Measurements from ENCODE around the gene RNF175. TPM values are rescaled to one million over a fixed set of nuclear protein-coding genes. Genes with fewer than 3 reads are reported as not detected.

Gene RNF175
- polyA plus RNA-seq, 4 donors = 0.38 to 0.72 TPM; not detected in 2

DNA sequence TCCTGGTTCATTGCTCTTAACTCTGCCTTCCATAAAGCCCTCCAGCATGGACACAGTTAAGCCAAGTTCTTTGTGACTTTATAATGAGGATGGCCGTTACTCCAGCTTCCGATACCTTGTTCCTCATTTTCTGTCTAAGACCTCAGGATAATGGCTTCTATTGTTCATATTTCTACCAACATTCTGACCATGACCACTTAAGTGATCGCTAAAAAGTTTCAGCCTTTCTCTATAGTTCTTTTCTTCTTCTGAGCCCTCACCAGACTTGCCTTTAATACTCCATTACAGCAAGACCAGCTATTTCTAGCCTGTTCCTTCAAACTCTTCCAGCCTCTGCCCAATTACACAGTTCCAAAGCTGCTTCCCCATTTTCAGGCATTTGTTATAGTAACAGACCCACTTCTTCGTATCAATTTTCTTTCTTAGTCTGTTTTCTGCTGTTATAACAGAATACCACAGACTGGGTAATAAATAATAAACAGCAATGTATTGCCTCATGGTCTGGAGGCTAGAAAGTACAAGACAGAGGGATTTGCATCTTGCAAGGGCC lies 12.3 kb downstream of the RNF175 start:
- H3K36me3 ChIP-seq (ENCODE audit: control insufficient read depth in 3 of 3, insufficient read depth in 2 of 3, low read depth in 1 of 3, low read length in 3 of 3) = no peaks in the 10 kb centered on the region
- FAIRE-seq = no peak
- no peak for DNase-seq
- H3K27me3 ChIP-seq (ENCODE audit: control insufficient read depth in 3 of 3, insufficient read depth in 3 of 3, low read length in 3 of 3) = peaks cover 0 to 3% (median 0%) of the 10 kb centered on the region in 3 donors
- no peak overlapping the region for H3K4me3 ChIP-seq (ENCODE audit: low read depth in 1 of 3, low read length in 3 of 3)
- H3K4me1 ChIP-seq (ENCODE audit: control insufficient read depth in 3 of 3, insufficient read depth in 2 of 3, low read depth in 1 of 3, low read length in 2 of 3) = no peaks in the 10 kb centered on the region
- H3K9me3 ChIP-seq (ENCODE audit: control insufficient read depth in 2 of 2, insufficient read depth in 1 of 2, low read depth in 1 of 2, low read length in 1 of 2) = no peaks in the 10 kb centered on the region
- 75 to 77% (median 76%) methylated on average over 4 of the region's 4 CpGs for WGBS, 3 donors
- no peak overlapping the region for H3K27ac ChIP-seq (ENCODE audit: low read depth in 1 of 3, low read length in 2 of 3)

DNA sequence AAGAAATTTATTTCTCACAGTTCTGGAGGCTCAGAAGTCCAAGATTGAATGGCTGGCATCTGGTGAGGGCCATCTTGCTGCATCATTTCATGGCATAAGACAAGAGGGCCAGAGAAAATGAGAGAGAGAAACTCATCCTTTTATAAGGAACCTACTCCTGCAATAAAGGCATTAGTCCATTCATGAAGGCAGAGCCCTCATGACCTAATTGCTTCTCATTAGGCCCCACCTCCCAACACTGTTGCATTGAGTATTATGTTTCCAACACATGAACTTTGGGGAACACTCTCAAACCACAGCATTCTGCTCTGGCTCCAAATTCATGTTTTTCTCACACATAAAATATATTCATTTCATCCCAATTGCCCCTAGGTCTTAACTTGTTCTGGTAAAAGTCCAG lies 14.2 kb downstream of the RNF175 start:
- FAIRE-seq (no peak), DNase-seq (no peak)
- H3K4me3 ChIP-seq (ENCODE audit: low read depth in 1 of 3, low read length in 3 of 3) = no peak overlapping the region

DNA sequence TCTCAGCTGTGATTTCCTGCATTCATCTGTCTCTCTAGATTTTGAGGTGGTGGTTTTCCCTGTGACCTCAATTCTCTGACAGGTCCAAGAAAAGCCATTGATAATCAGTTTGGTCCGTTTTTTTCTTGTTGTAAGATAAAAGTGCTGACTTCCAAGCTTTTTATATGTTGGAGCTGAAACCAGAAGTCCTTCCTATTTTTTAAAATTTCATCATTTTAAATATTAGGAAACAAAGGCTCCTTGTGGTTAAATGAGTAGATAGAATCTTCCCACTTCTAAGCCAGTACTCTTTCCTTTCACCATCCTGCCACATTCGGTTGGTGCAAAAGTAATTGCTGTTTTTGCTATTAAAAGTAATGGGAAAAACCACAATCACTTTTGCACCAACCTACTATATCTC lies 18.3 kb downstream of the RNF175 start:
- H3K4me1 ChIP-seq (ENCODE audit: control insufficient read depth in 3 of 3, insufficient read depth in 2 of 3, low read depth in 1 of 3, low read length in 2 of 3) = no peaks in the 10 kb centered on the region
- FAIRE-seq = no peak
- H3K36me3 ChIP-seq (ENCODE audit: control insufficient read depth in 3 of 3, insufficient read depth in 2 of 3, low read depth in 1 of 3, low read length in 3 of 3) = no peaks in the 10 kb centered on the region
- H3K9me3 ChIP-seq (ENCODE audit: control insufficient read depth in 2 of 2, insufficient read depth in 1 of 2, low read depth in 1 of 2, low read length in 1 of 2) = peaks cover 0 to 7% of the 10 kb centered on the region in 2 donors
- no peak overlapping the region for H3K4me3 ChIP-seq (ENCODE audit: low read depth in 1 of 3, low read length in 3 of 3)
- DNase-seq = no peak
- H3K27me3 ChIP-seq (ENCODE audit: control insufficient read depth in 3 of 3, insufficient read depth in 3 of 3, low read length in 3 of 3) = no peaks in the 10 kb centered on the region
- WGBS, 3 donors = 73 to 79% (median 78%) methylated on average over 2 of the region's 2 CpGs
- H3K27ac ChIP-seq (ENCODE audit: low read depth in 1 of 3, low read length in 2 of 3) = no peak overlapping the region

More for the DNA sequence above, 14.2 kb downstream of the RNF175 start:
- Histone ChIP-seq H3K27ac (ENCODE audit: low read depth in 1 of 3, low read length in 2 of 3) (no peak overlapping the region), H3K4me1 (ENCODE audit: control insufficient read depth in 3 of 3, insufficient read depth in 2 of 3, low read depth in 1 of 3, low read length in 2 of 3) (no peaks in the 10 kb centered on the region), H3K27me3 (ENCODE audit: control insufficient read depth in 3 of 3, insufficient read depth in 3 of 3, low read length in 3 of 3) (no peaks in the 10 kb centered on the region), H3K9me3 (ENCODE audit: control insufficient read depth in 2 of 2, insufficient read depth in 1 of 2, low read depth in 1 of 2, low read length in 1 of 2) (peaks cover 0 to 7% of the 10 kb centered on the region in 2 donors), H3K36me3 (ENCODE audit: control insufficient read depth in 3 of 3, insufficient read depth in 2 of 3, low read depth in 1 of 3, low read length in 3 of 3) (no peaks in the 10 kb centered on the region)

DNA sequence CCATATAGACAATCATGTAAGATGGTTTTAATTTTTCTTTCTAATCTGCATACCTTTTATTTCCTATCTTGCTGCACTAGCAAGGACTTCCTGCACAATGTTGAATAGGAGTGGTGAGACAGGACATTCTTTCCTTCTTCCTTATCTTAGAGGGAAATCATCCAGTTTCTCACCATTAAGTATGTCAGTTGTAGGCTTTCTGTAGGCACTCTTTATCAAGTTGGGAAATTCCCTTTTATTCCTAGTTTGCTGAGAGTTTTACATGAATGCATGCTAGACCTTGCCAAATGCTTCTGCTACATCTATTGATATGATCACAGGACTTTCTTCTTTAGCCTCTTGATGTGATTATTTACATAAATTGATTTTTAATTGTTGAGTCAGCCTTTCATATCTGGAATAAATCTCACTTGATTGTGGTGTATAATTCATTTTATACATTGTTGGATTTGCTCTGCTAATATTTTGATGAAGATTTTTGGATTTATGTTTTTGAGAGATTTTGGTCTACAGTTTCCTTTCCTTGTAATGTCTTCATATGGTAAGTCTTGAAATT lies 23.8 kb downstream of the RNF175 start:
- DNase-seq (no peak), FAIRE-seq (no peak)
- no peak overlapping the region for H3K4me3 ChIP-seq (ENCODE audit: low read depth in 1 of 3, low read length in 3 of 3)
- no peaks in the 10 kb centered on the region for H3K4me1 ChIP-seq (ENCODE audit: control insufficient read depth in 3 of 3, insufficient read depth in 2 of 3, low read depth in 1 of 3, low read length in 2 of 3)
- peaks cover 0 to 3% of the 10 kb centered on the region in 2 donors for H3K9me3 ChIP-seq (ENCODE audit: control insufficient read depth in 2 of 2, insufficient read depth in 1 of 2, low read depth in 1 of 2, low read length in 1 of 2)
- H3K27me3 ChIP-seq (ENCODE audit: control insufficient read depth in 3 of 3, insufficient read depth in 3 of 3, low read length in 3 of 3) = no peaks in the 10 kb centered on the region
- no peaks in the 10 kb centered on the region for H3K36me3 ChIP-seq (ENCODE audit: control insufficient read depth in 3 of 3, insufficient read depth in 2 of 3, low read depth in 1 of 3, low read length in 3 of 3)
- H3K27ac ChIP-seq (ENCODE audit: low read depth in 1 of 3, low read length in 2 of 3) = no peak overlapping the region

DNA sequence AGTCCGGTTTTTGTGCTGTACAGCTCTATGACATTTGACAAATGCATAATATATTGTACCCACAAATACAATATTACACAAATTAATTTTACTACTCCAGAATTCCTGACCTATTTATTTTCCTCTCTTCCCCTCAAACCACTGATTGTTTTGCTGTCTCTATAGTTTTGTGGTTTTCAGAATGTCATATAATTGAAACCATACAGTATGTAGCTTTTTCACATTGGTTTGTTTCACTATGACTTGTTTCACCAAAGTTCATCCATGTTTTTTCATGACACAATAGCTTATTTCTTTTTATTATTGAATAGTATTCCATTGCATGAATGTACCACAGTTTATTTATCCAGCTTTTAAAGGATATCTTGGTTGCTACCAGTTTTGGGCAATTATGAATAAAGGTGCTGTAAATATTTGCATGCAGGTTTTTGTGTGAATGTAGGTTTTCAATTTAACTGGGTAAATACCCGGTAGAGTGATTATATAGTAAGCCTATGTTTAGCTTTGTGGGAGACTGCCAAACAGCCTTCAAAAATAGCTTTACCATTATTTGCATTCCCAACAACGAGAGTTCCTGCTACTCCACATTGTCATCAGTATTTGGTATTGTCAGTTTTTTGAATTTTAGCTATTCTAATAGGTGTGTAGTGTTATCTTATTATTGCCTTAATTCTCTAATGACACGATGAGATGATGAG lies 25.9 kb downstream of the RNF175 start:
- Histone ChIP-seq H3K27me3 (ENCODE audit: control insufficient read depth in 3 of 3, insufficient read depth in 3 of 3, low read length in 3 of 3) (no peaks in the 10 kb centered on the region), H3K36me3 (ENCODE audit: control insufficient read depth in 3 of 3, insufficient read depth in 2 of 3, low read depth in 1 of 3, low read length in 3 of 3) (no peaks in the 10 kb centered on the region), H3K4me3 (ENCODE audit: low read depth in 1 of 3, low read length in 3 of 3) (no peak overlapping the region), H3K4me1 (ENCODE audit: control insufficient read depth in 3 of 3, insufficient read depth in 2 of 3, low read depth in 1 of 3, low read length in 2 of 3) (no peaks in the 10 kb centered on the region), H3K9me3 (ENCODE audit: control insufficient read depth in 2 of 2, insufficient read depth in 1 of 2, low read depth in 1 of 2, low read length in 1 of 2) (no peaks in the 10 kb centered on the region), H3K27ac (ENCODE audit: low read depth in 1 of 3, low read length in 2 of 3) (no peak overlapping the region)
- DNase-seq = no peak
- 68 to 77% (median 73%) methylated on average over 4 of the region's 4 CpGs for WGBS, 3 donors
- FAIRE-seq = no peak

DNA sequence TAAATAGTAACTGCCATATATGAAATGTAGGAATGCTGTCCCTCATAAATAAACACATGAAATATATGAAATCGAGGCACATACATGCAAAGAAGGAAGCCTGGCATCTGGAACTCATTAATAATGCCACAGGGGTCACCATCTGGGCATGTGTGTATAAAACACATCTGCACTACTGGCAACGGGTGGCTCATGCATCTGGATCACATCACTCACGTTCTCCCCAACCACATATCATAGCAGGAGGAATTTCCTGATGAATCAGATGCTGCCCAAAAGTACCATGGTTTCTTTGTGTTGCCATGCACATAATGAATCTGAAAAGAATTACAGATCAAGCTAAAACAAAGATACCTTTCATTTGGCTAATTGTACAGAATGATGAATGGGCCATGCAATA lies 28.6 kb downstream of the RNF175 start:
- 39 to 49% (median 40%) methylated on average over 3 of the region's 3 CpGs for WGBS, 3 donors
- Histone ChIP-seq H3K27me3 (ENCODE audit: control insufficient read depth in 3 of 3, insufficient read depth in 3 of 3, low read length in 3 of 3) (no peaks in the 10 kb centered on the region), H3K36me3 (ENCODE audit: control insufficient read depth in 3 of 3, insufficient read depth in 2 of 3, low read depth in 1 of 3, low read length in 3 of 3) (no peaks in the 10 kb centered on the region), H3K27ac (ENCODE audit: low read depth in 1 of 3, low read length in 2 of 3) (no peak overlapping the region), H3K4me1 (ENCODE audit: control insufficient read depth in 3 of 3, insufficient read depth in 2 of 3, low read depth in 1 of 3, low read length in 2 of 3) (no peaks in the 10 kb centered on the region), H3K4me3 (ENCODE audit: low read depth in 1 of 3, low read length in 3 of 3) (no peak overlapping the region), H3K9me3 (ENCODE audit: control insufficient read depth in 2 of 2, insufficient read depth in 1 of 2, low read depth in 1 of 2, low read length in 1 of 2) (no peaks in the 10 kb centered on the region)
- FAIRE-seq (no peak), DNase-seq (no peak)

DNA sequence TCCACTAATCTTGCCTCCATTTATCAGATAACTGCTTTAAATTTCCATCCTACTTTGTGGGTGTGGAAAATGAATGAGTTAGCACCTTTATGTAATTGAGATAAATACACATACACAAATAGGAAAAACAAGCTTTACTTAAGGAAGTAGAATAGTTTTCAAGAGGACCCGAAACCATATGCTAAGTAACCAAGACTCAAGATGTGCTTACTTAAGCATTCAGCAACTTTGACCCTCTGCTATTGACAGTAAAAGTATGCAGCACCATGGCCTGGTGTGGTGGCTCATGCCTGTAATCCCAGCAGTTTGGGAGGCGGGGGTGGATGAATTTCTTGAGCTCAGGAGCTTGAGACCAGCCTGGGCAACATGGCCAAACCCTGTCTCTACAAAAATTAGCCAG lies 29.9 kb downstream of the RNF175 start:
- no peak overlapping the region for H3K27ac ChIP-seq (ENCODE audit: low read depth in 1 of 3, low read length in 2 of 3)

DNA sequence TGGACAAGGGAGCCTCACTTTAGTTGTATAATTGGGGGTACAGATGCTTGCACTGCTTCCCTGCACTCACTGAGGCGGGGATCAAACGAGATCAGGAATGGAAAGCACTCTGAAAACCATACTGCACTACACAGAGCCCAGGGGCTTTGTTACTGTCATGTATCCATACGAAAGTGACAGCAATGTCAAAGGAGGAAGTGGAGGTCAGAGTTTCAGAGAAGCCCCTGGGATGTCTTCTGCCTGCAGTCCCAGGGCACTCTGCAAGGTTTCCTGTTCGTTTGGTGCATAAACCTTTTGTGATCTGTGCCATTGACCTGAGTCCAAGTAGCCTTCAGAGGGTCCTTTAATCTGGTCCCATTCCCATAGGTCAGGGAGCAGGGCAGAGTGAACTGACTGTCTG lies 31.2 kb downstream of the RNF175 start:
- no peaks in the 10 kb centered on the region for H3K9me3 ChIP-seq (ENCODE audit: control insufficient read depth in 2 of 2, insufficient read depth in 1 of 2, low read depth in 1 of 2, low read length in 1 of 2)
- DNase-seq (no peak), FAIRE-seq (no peak)
- H3K4me1 ChIP-seq (ENCODE audit: control insufficient read depth in 3 of 3, insufficient read depth in 2 of 3, low read depth in 1 of 3, low read length in 2 of 3) = no peaks in the 10 kb centered on the region
- H3K36me3 ChIP-seq (ENCODE audit: control insufficient read depth in 3 of 3, insufficient read depth in 2 of 3, low read depth in 1 of 3, low read length in 3 of 3) = no peaks in the 10 kb centered on the region
- H3K27me3 ChIP-seq (ENCODE audit: control insufficient read depth in 3 of 3, insufficient read depth in 3 of 3, low read length in 3 of 3) = no peaks in the 10 kb centered on the region
- no peak overlapping the region for H3K27ac ChIP-seq (ENCODE audit: low read depth in 1 of 3, low read length in 2 of 3)
- WGBS, 3 donors = 57 to 63% (median 57%) methylated on average over 4 of the region's 4 CpGs
- no peak overlapping the region for H3K4me3 ChIP-seq (ENCODE audit: low read depth in 1 of 3, low read length in 3 of 3)

More for the DNA sequence above, 29.9 kb downstream of the RNF175 start:
- Histone ChIP-seq H3K36me3 (ENCODE audit: control insufficient read depth in 3 of 3, insufficient read depth in 2 of 3, low read depth in 1 of 3, low read length in 3 of 3) (no peaks in the 10 kb centered on the region), H3K4me1 (ENCODE audit: control insufficient read depth in 3 of 3, insufficient read depth in 2 of 3, low read depth in 1 of 3, low read length in 2 of 3) (no peaks in the 10 kb centered on the region), H3K9me3 (ENCODE audit: control insufficient read depth in 2 of 2, insufficient read depth in 1 of 2, low read depth in 1 of 2, low read length in 1 of 2) (no peaks in the 10 kb centered on the region), H3K4me3 (ENCODE audit: low read depth in 1 of 3, low read length in 3 of 3) (no peak overlapping the region), H3K27me3 (ENCODE audit: control insufficient read depth in 3 of 3, insufficient read depth in 3 of 3, low read length in 3 of 3) (no peaks in the 10 kb centered on the region)
- no peak for FAIRE-seq
- WGBS, 3 donors = 76 to 90% (median 85%) methylated on average over 2 of the region's 2 CpGs
- no peak for DNase-seq

DNA sequence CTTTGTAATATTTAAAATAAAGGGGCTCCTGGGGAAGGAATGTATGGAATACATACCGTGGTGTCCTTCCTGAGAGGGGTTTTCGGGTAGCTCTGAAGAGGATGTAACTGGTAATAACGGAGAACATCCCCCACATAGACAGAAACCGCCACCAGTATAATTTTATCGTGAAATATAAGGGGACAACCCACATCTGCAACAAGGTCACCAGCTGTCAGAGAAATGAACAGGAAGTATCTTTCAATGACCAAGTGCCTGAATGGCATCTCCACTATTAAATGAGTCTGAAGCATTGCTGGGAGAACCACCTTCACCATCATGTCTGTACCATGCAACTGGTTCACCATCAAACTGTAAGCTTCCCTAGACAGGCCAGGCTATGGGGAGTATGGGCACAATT lies 31.7 kb downstream of the RNF175 start:
- WGBS, 3 donors = 85 to 95% (median 89%) methylated on average over 5 of the region's 5 CpGs
- no peak overlapping the region for H3K4me3 ChIP-seq (ENCODE audit: low read depth in 1 of 3, low read length in 3 of 3)

More for the DNA sequence above, 31.7 kb downstream of the RNF175 start:
- DNase-seq (no peak), FAIRE-seq (no peak)
- no peaks in the 10 kb centered on the region for H3K9me3 ChIP-seq (ENCODE audit: control insufficient read depth in 2 of 2, insufficient read depth in 1 of 2, low read depth in 1 of 2, low read length in 1 of 2)
- no peak overlapping the region for H3K27ac ChIP-seq (ENCODE audit: low read depth in 1 of 3, low read length in 2 of 3)
- no peaks in the 10 kb centered on the region for H3K36me3 ChIP-seq (ENCODE audit: control insufficient read depth in 3 of 3, insufficient read depth in 2 of 3, low read depth in 1 of 3, low read length in 3 of 3)
- no peaks in the 10 kb centered on the region for H3K27me3 ChIP-seq (ENCODE audit: control insufficient read depth in 3 of 3, insufficient read depth in 3 of 3, low read length in 3 of 3)
- H3K4me1 ChIP-seq (ENCODE audit: control insufficient read depth in 3 of 3, insufficient read depth in 2 of 3, low read depth in 1 of 3, low read length in 2 of 3) = no peaks in the 10 kb centered on the region
